Measurements from ENCODE around the gene SMARCB1. TPM values are rescaled to one million over a fixed set of nuclear protein-coding genes. Genes with fewer than 3 reads are reported as not detected.

SMARCB1 gene
- total and polyA plus RNA-seq, 2 donors (not counting 1 experiment from before 2014, with no cell fraction given): 179 to 190 TPM

DNA sequence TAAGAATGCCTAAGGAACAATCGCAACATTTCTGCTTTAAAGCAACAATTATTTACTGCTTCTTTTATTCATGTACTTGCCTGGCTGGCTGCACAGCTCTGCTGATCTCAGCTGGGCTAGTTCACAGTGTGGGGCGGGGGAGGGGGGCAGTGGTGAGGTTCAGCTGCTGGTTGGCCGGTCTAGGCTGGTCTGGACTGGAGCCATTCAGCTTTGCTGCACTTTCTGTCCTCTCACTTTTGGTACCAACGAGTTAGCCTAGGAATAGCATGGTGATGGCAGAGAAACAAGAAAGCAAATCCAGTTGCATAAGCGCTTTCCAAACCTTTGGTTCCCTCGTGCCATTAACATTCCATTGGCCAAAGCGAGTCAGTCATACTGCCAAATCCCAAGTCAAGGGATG lies 91.5 kb downstream of the SMARCB1 start:
- H4K20me1 ChIP-seq (ENCODE audit: control insufficient read depth, insufficient read depth, low read length, poor library complexity, severe bottlenecking): no peaks in the 10 kb centered on the region
- no peaks in the 10 kb centered on the region for H3K9me3 Mint-ChIP-seq (ENCODE audit: insufficient read depth)
- no peaks in the 10 kb centered on the region for H3K79me2 ChIP-seq (ENCODE audit: control insufficient read depth, insufficient read depth, low read length)
- H3K27ac Mint-ChIP-seq: no peak overlapping the region
- DNase-seq (no peak), ATAC-seq (ENCODE audit: low read depth) (no peak)
- no peak overlapping the region for H3K4me3 Mint-ChIP-seq
- TF ChIP-seq EZH2 (IDR thresholded peaks at IDR 0.05; ENCODE audit: borderline replicate concordance, insufficient read depth, low read depth, low read length, poor library complexity, severe bottlenecking): no peak
- no peak for TF ChIP-seq CTCF (IDR thresholded peaks at IDR 0.05)
- H3K9me3 ChIP-seq (ENCODE audit: control extremely low read depth in 1 of 3, control insufficient read depth in 2 of 3, insufficient read depth in 1 of 3, low read length in 2 of 3): no peaks in the 10 kb centered on the region
- WGBS (ENCODE audit: insufficient coverage): 94% methylated on average over 6 of the region's 7 CpGs
- intact Hi-C loops (cut with micrococcal nuclease): no loop called here
- H3K4me1 ChIP-seq (ENCODE audit: control insufficient read depth in 2 of 2, insufficient read depth in 2 of 2, low read length in 2 of 2): no peaks in the 10 kb centered on the region
- POLR2A ChIA-PET: no interaction called here
- no peak overlapping the region for H3K27ac ChIP-seq (ENCODE audit: low read length in 2 of 2)
- CTCF ChIA-PET: no interaction called here
- H3K9ac ChIP-seq (ENCODE audit: low read length): no peak overlapping the region
- no peaks in the 10 kb centered on the region for H3K27me3 ChIP-seq (replicated peaks in 1 of 4; ENCODE audit: control extremely low read depth in 1 of 4, control insufficient read depth in 3 of 4, insufficient read depth in 4 of 4, low read length in 3 of 4)
- no peak overlapping the region for H3K4me3 ChIP-seq (ENCODE audit: control extremely low read depth in 1 of 5, extremely low read depth in 1 of 5, insufficient read depth in 1 of 5, low read depth in 2 of 5, low read length in 4 of 5)
- no peaks in the 10 kb centered on the region for H3K4me1 Mint-ChIP-seq
- H3K4me2 ChIP-seq (replicated peaks; ENCODE audit: low read depth, low read length, poor library complexity, severe bottlenecking): no peak overlapping the region
- no peaks in the 10 kb centered on the region for H3K27me3 Mint-ChIP-seq
- H3K36me3 ChIP-seq (replicated peaks in 1 of 2; ENCODE audit: control extremely low read depth in 1 of 2, control insufficient read depth in 1 of 2, extremely low read depth in 1 of 2, insufficient read depth in 2 of 2, low read length in 1 of 2): peaks cover 0 to 38% of the 10 kb centered on the region in 2 experiments
- no peak overlapping the region for H2AFZ ChIP-seq (ENCODE audit: insufficient read depth, low read depth, low read length, poor library complexity, severe bottlenecking)

DNA sequence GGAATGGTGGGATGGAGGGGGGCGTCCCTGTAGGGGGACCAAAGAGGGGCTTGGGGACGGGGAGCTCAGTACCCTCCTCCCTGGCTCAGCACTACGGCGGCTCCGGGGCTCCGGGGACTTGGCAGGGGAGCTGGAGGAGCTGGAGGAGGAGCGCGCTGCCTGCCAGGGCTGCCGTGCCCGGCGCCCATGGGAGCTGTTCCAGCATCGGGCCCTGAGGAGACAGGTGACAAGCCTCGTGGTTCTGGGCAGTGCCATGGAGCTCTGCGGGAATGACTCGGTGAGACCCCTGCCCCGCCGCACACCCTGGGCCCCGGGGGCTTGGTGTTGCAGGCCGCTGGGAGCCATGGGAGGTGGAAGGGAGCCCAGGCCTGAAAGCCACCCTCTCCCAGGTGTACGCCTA lies 95.6 kb downstream of the SMARCB1 start:
- Histone ChIP-seq H4K20me1 (ENCODE audit: control insufficient read depth, insufficient read depth, low read length, poor library complexity, severe bottlenecking) (no peaks in the 10 kb centered on the region), H3K27me3 (replicated peaks in 1 of 4; ENCODE audit: control extremely low read depth in 1 of 4, control insufficient read depth in 3 of 4, insufficient read depth in 4 of 4, low read length in 3 of 4) (no peaks in the 10 kb centered on the region), H3K27ac (ENCODE audit: low read length in 2 of 2) (no peak overlapping the region), H3K36me3 (replicated peaks in 1 of 2; ENCODE audit: control extremely low read depth in 1 of 2, control insufficient read depth in 1 of 2, extremely low read depth in 1 of 2, insufficient read depth in 2 of 2, low read length in 1 of 2) (peaks cover 0 to 15% of the 10 kb centered on the region in 2 experiments), H3K9ac (ENCODE audit: low read length) (no peak overlapping the region), H3K79me2 (ENCODE audit: control insufficient read depth, insufficient read depth, low read length) (no peaks in the 10 kb centered on the region), H3K4me3 (ENCODE audit: control extremely low read depth in 1 of 5, extremely low read depth in 1 of 5, insufficient read depth in 1 of 5, low read depth in 2 of 5, low read length in 4 of 5) (no peak overlapping the region), H3K9me3 (ENCODE audit: control extremely low read depth in 1 of 3, control insufficient read depth in 2 of 3, insufficient read depth in 1 of 3, low read length in 2 of 3) (no peaks in the 10 kb centered on the region), H2AFZ (ENCODE audit: insufficient read depth, low read depth, low read length, poor library complexity, severe bottlenecking) (no peak overlapping the region), H3K4me1 (ENCODE audit: control insufficient read depth in 2 of 2, insufficient read depth in 2 of 2, low read length in 2 of 2) (no peaks in the 10 kb centered on the region), H3K4me2 (replicated peaks; ENCODE audit: low read depth, low read length, poor library complexity, severe bottlenecking) (no peak overlapping the region)
- H3K4me1 Mint-ChIP-seq: no peaks in the 10 kb centered on the region
- CTCF ChIA-PET: interaction anchor here (0.5 kb wide), 1 partner anchor 39 kb away, joined by 4 read pairs; no protein-coding TSS in a partner anchor
- H3K27me3 Mint-ChIP-seq: no peaks in the 10 kb centered on the region
- WGBS (ENCODE audit: insufficient coverage): 94% methylated on average over 20 of the region's 20 CpGs
- no peak overlapping the region for H3K4me3 Mint-ChIP-seq
- POLR2A ChIA-PET: no interaction called here
- TF ChIP-seq CTCF (IDR thresholded peaks at IDR 0.05) (no peak), EZH2 (IDR thresholded peaks at IDR 0.05; ENCODE audit: borderline replicate concordance, insufficient read depth, low read depth, low read length, poor library complexity, severe bottlenecking) (no peak)
- no peak overlapping the region for H3K27ac Mint-ChIP-seq
- H3K9me3 Mint-ChIP-seq (ENCODE audit: insufficient read depth): no peaks in the 10 kb centered on the region
- intact Hi-C loops (cut with micrococcal nuclease): no loop called here
- ATAC-seq (ENCODE audit: low read depth): no peak
- DNase-seq: no peak
